ENCODE results near the gene TFDP1. TPM values are rescaled to one million over a fixed set of nuclear protein-coding genes. Genes with fewer than 3 reads are reported as not detected.
"Not testable (repeated sequence)": the region's sequence is repeated elsewhere in the genome, so short reads cannot be mapped to it uniquely, and the experiment has no call there.

The TFDP1 gene
- total RNA-seq, 6 experiments from 2014 or later = 21.7 to 26.9 (median 25.1) TPM

- WGBS (ENCODE audit: insufficient coverage, low coverage, low lambda C conversion rate, missing lambda C conversion rate) = 87% methylated on average over 6 of the region's 14 CpGs
- intact Hi-C loops (cut with DNase I) = no loop called here
- ATAC-seq (no peak), DNase-seq (peak in 1 of 3 donors; percentile 42)
- H3K27me3 ChIP-seq = no peaks in the 10 kb centered on the region
- TF ChIP-seq POLR2A (IDR thresholded peaks at IDR 0.05) (no peak), CTCF (IDR thresholded peaks at IDR 0.05) (no peak)
- no peaks in the 10 kb centered on the region for H3K9me3 ChIP-seq
- peaks cover 0 to 4% (median 0%) of the 10 kb centered on the region in 4 donors for H3K36me3 ChIP-seq
- peaks cover 0 to 6% (median 0%) of the 10 kb centered on the region in 4 donors for H3K4me1 ChIP-seq
- no peak overlapping the region for H3K4me3 ChIP-seq
- H3K27ac ChIP-seq = no peak overlapping the region
Measured at GRCh38 chr13:113589961-113590339, 5.4 kb downstream of the TFDP1 start.

GRCh38 chr13:113591750-113592149 lies 7.2 kb downstream of the TFDP1 start:
- Histone ChIP-seq H3K36me3 (peaks cover 0 to 5% (median 2%) of the 10 kb centered on the region in 4 donors), H3K27me3 (no peaks in the 10 kb centered on the region), H3K4me1 (no peaks in the 10 kb centered on the region), H3K9me3 (no peaks in the 10 kb centered on the region), H3K4me3 (no peak overlapping the region), H3K27ac (no peak overlapping the region)
- DNase-seq (peak in 1 of 3 donors; percentile 22), ATAC-seq (no peak)
- intact Hi-C loops (cut with DNase I) = no loop called here
- 87% methylated on average over 3 of the region's 11 CpGs for WGBS (ENCODE audit: insufficient coverage, low coverage, low lambda C conversion rate, missing lambda C conversion rate)
- TF ChIP-seq POLR2A (IDR thresholded peaks at IDR 0.05) (no peak), CTCF (IDR thresholded peaks at IDR 0.05) (no peak)

- H3K4me3 ChIP-seq = no peak overlapping the region
- intact Hi-C loops (cut with DNase I) = no loop called here
- H3K27me3 ChIP-seq = no peaks in the 10 kb centered on the region
- H3K4me1 ChIP-seq = no peaks in the 10 kb centered on the region
- ATAC-seq (no peak), DNase-seq (peak in 1 of 3 donors; percentile 38)
- peaks cover 0 to 5% (median 2%) of the 10 kb centered on the region in 4 donors for H3K36me3 ChIP-seq
- H3K9me3 ChIP-seq = no peaks in the 10 kb centered on the region
- H3K27ac ChIP-seq = no peak overlapping the region
- no peak for TF ChIP-seq POLR2A (IDR thresholded peaks at IDR 0.05)
- TF ChIP-seq CTCF (IDR thresholded peaks at IDR 0.05) = no peak
- no CpG with 5 or more reads among the region's 5 CpGs for WGBS (ENCODE audit: insufficient coverage, low coverage, low lambda C conversion rate, missing lambda C conversion rate)
Measured at GRCh38 chr13:113592571-113592970, 8.0 kb downstream of the TFDP1 start.

GRCh38 chr13:113594066-113594821 lies 9.7 kb downstream of the TFDP1 start:
- 100% methylated on average over 7 of the region's 21 CpGs for WGBS (ENCODE audit: insufficient coverage, low coverage, low lambda C conversion rate, missing lambda C conversion rate)
- ATAC-seq; H3K36me3 ChIP-seq; H3K27ac ChIP-seq; H3K9me3 ChIP-seq; intact Hi-C loops (cut with DNase I); H3K27me3 ChIP-seq; H3K4me1 ChIP-seq; H3K4me3 ChIP-seq: not testable (repeated sequence)
- peak in 1 of 3 donors; percentile 23 for DNase-seq

- Histone ChIP-seq H3K4me1 (no peaks in the 10 kb centered on the region), H3K27me3 (no peaks in the 10 kb centered on the region), H3K4me3 (no peak overlapping the region), H3K36me3 (peaks cover 0 to 5% (median 4%) of the 10 kb centered on the region in 4 donors), H3K27ac (no peak overlapping the region), H3K9me3 (no peaks in the 10 kb centered on the region)
- no peak for ATAC-seq
- intact Hi-C loops (cut with DNase I) = no loop called here
- DNase-seq = peak in 1 of 3 donors; percentile 17
- WGBS (ENCODE audit: insufficient coverage, low coverage, low lambda C conversion rate, missing lambda C conversion rate) = 96% methylated on average over 7 of the region's 8 CpGs
- TF ChIP-seq CTCF (IDR thresholded peaks at IDR 0.05) (no peak), POLR2A (IDR thresholded peaks at IDR 0.05) (no peak)
Measured at GRCh38 chr13:113595131-113595530, 10.6 kb downstream of the TFDP1 start.

Measured in right lobe of liver (tissue), 6 donors.